ENCODE measurements around the gene SUSD4. TPM values are rescaled to one million over a fixed set of nuclear protein-coding genes. Genes with fewer than 3 reads are reported as not detected.

The SUSD4 gene
- total RNA-seq, 6 experiments from 2014 or later = 1.3 to 5.9 (median 2.8) TPM

- Histone ChIP-seq H3K36me3 (no peaks in the 10 kb centered on the region), H3K27me3 (no peaks in the 10 kb centered on the region), H3K4me1 (no peaks in the 10 kb centered on the region), H3K4me3 (no peak overlapping the region), H3K27ac (no peak overlapping the region), H3K9me3 (no peaks in the 10 kb centered on the region)
- DNase-seq (no peak), ATAC-seq (no peak)
- intact Hi-C loops (cut with DNase I) = no loop called here
- TF ChIP-seq POLR2A (IDR thresholded peaks at IDR 0.05) = no peak
- TF ChIP-seq, protein P1, sequence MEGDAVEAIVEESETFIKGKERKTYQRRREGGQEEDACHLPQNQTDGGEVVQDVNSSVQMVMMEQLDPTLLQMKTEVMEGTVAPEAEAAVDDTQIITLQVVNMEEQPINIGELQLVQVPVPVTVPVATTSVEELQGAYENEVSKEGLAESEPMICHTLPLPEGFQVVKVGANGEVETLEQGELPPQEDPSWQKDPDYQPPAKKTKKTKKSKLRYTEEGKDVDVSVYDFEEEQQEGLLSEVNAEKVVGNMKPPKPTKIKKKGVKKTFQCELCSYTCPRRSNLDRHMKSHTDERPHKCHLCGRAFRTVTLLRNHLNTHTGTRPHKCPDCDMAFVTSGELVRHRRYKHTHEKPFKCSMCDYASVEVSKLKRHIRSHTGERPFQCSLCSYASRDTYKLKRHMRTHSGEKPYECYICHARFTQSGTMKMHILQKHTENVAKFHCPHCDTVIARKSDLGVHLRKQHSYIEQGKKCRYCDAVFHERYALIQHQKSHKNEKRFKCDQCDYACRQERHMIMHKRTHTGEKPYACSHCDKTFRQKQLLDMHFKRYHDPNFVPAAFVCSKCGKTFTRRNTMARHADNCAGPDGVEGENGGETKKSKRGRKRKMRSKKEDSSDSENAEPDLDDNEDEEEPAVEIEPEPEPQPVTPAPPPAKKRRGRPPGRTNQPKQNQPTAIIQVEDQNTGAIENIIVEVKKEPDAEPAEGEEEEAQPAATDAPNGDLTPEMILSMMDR (IDR thresholded peaks at IDR 0.05) = no peak
These were observed 14.8 kb upstream of the SUSD4 start for GRCh38 chr1:223378754-223379153.

- H3K4me1 ChIP-seq = no peaks in the 10 kb centered on the region
- intact Hi-C loops (cut with DNase I) = no loop called here
- H3K36me3 ChIP-seq = no peaks in the 10 kb centered on the region
- no peaks in the 10 kb centered on the region for H3K9me3 ChIP-seq
- TF ChIP-seq, protein P1 (IDR thresholded peaks at IDR 0.05) = no peak
- no peak for TF ChIP-seq POLR2A (IDR thresholded peaks at IDR 0.05)
- no peak for ATAC-seq
- no peak overlapping the region for H3K27ac ChIP-seq
- H3K27me3 ChIP-seq = no peaks in the 10 kb centered on the region
- no peak overlapping the region for H3K4me3 ChIP-seq
- no peak for DNase-seq
- 51% methylated on average over 4 of the region's 4 CpGs for WGBS (ENCODE audit: insufficient coverage, low coverage, low lambda C conversion rate, missing lambda C conversion rate)
These were observed 10.2 kb upstream of the SUSD4 start for GRCh38 chr1:223374064-223374610.

DNA sequence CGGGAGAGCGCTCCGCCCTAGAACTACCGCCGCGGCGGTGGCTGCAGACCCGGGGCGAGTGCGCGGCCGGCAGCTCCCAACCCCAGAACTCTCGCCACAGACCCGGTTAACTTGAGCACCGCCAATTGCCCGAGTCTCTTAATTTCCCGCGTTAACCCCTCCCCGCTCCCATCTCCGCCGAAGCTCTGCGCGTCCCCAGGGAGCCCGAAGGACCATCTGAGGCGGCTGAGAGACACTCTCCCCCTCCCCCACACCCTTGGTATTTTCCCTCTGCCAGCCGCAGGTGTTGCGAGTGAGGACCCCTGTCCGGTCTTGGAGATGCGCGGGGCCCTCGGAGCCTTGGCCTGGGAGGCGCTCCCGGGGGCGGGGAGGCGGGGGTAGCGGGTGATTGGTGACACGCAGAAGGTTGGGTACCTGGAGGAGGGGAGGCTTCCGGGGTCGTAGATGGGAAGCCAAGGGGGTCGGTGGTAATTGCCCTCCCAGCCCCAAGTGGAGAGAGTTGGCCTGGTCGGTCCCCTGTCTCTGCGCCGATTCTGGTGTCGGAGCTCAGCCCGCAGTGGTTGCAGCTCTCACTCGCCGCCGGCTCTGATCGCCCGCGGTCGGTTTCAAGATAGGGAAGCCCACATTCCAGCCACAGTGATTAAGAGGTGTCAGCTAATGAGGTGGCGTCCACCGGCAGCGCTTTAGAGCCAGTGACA is 858 bp upstream of the SUSD4 start:
- ATAC-seq (peak in 1 of 4 donors; percentile 26), DNase-seq (no peak)
- no peaks in the 10 kb centered on the region for H3K36me3 ChIP-seq
- intact Hi-C loops (cut with DNase I) = no loop called here
- H3K27ac ChIP-seq = no peak overlapping the region
- H3K9me3 ChIP-seq = no peaks in the 10 kb centered on the region
- H3K27me3 ChIP-seq = no peaks in the 10 kb centered on the region
- 0% methylated on average over 9 of the region's 55 CpGs for WGBS (ENCODE audit: insufficient coverage, low coverage, low lambda C conversion rate, missing lambda C conversion rate)
- peak overlapping the region; percentile 20 to 54 (median 43) for H3K4me3 ChIP-seq
- TF ChIP-seq, protein P1 (IDR thresholded peaks at IDR 0.05) = no peak
- TF ChIP-seq POLR2A (IDR thresholded peaks at IDR 0.05) = no peak
- peaks cover 0 to 11% (median 2%) of the 10 kb centered on the region in 4 donors for H3K4me1 ChIP-seq

- ATAC-seq = peak; percentile 23 to 48 (median 36)
- 20% methylated on average over 1 of the region's 44 CpGs for WGBS (ENCODE audit: insufficient coverage, low coverage, low lambda C conversion rate, missing lambda C conversion rate)
- no peaks in the 10 kb centered on the region for H3K27me3 ChIP-seq
- TF ChIP-seq, protein P1 (IDR thresholded peaks at IDR 0.05) = no peak
- no peak for TF ChIP-seq POLR2A (IDR thresholded peaks at IDR 0.05)
- DNase-seq = no peak
- H3K27ac ChIP-seq = no peak overlapping the region
- intact Hi-C loops (cut with DNase I) = no loop called here
- H3K4me3 ChIP-seq = peak overlapping the region; percentile 30 to 54 (median 49)
- peaks cover 0 to 11% (median 2%) of the 10 kb centered on the region in 4 donors for H3K4me1 ChIP-seq
- no peaks in the 10 kb centered on the region for H3K36me3 ChIP-seq
- no peaks in the 10 kb centered on the region for H3K9me3 ChIP-seq
These were observed 720 bp downstream of the SUSD4 start for GRCh38 chr1:223363057-223363855.

Measured in right lobe of liver (tissue), 6 donors.